ENCODE data around the gene SPIN2A.
A peak's percentile ranks its signal among the peaks of the same experiment; 100 is the strongest.
"Not testable (repeated sequence)": the region's sequence is repeated elsewhere in the genome, so short reads cannot be mapped to it uniquely, and the experiment has no call there.

The SPIN2A gene

GRCh38 chrX:57137073-57137472, at the start of gene SPIN2A:
Gene SPIN2A (minus strand): TSS chrX:57137397. CDS start chrX:57136597, 800 bp downstream.
- DNase-seq: not testable (repeated sequence)

GRCh38 chrX:57178605-57179004, 41.4 kb upstream of the SPIN2A start:
- no peak for DNase-seq

- no peak for DNase-seq
Measured at GRCh38 chrX:57177070-57177469, 39.9 kb upstream of the SPIN2A start.

- no peak for DNase-seq
Measured at GRCh38 chrX:57172544-57172943, 35.3 kb upstream of the SPIN2A start.

GRCh38 chrX:57156397-57157049, 19.3 kb upstream of the SPIN2A start:
- peak; percentile 1 for DNase-seq

- no peak for DNase-seq
Measured at GRCh38 chrX:57155171-57155570, 18.0 kb upstream of the SPIN2A start.

- DNase-seq: not testable (repeated sequence)
Measured at GRCh38 chrX:57152222-57152621, 15.0 kb upstream of the SPIN2A start.

GRCh38 chrX:57138674-57139073, 1.5 kb upstream of the SPIN2A start:
- no peak for DNase-seq

- no peak for DNase-seq
Measured at GRCh38 chrX:57137501-57137900, 304 bp upstream of the SPIN2A start.

- DNase-seq: not testable (repeated sequence)
Measured at GRCh38 chrX:57136589-57136988, 608 bp downstream of the SPIN2A start.

GRCh38 chrX:57135287-57135686, 1.9 kb downstream of the SPIN2A start:
- DNase-seq: no peak

GRCh38 chrX:57134702-57135101, 2.5 kb downstream of the SPIN2A start:
- DNase-seq: no peak

GRCh38 chrX:57133706-57134105, 3.5 kb downstream of the SPIN2A start:
- DNase-seq: no peak

- not testable (repeated sequence) for DNase-seq
Measured at GRCh38 chrX:57133284-57133683, 3.9 kb downstream of the SPIN2A start.

- DNase-seq: no peak
Measured at GRCh38 chrX:57132046-57132445, 5.2 kb downstream of the SPIN2A start.

GRCh38 chrX:57121816-57122215, 15.4 kb downstream of the SPIN2A start:
- no peak for DNase-seq

GRCh38 chrX:57121162-57121755, 15.9 kb downstream of the SPIN2A start, which contains the start of gene SPIN2B:
Gene SPIN2B (minus strand): TSS chrX:57121548.
- DNase-seq: peak; percentile 89

- DNase-seq: not testable (repeated sequence)
Measured at GRCh38 chrX:57120619-57121161, 16.5 kb downstream of the SPIN2A start.

GRCh38 chrX:57119416-57119815, 17.8 kb downstream of the SPIN2A start:
- DNase-seq: no peak

- DNase-seq: not testable (repeated sequence)
Measured at GRCh38 chrX:57117566-57117965, 19.6 kb downstream of the SPIN2A start.

GRCh38 chrX:57104921-57105398, 32.2 kb downstream of the SPIN2A start:
- no peak for DNase-seq

GRCh38 chrX:57104406-57104805, 32.8 kb downstream of the SPIN2A start:
- DNase-seq: no peak

GRCh38 chrX:57103489-57103888, 33.7 kb downstream of the SPIN2A start:
- no peak for DNase-seq

- not testable (repeated sequence) for DNase-seq
Measured at GRCh38 chrX:57102918-57103317, 34.3 kb downstream of the SPIN2A start.
